Activated naive CD4-positive, alpha-beta T cell treated with anti-CD3 and anti-CD28 coated beads, Interleukin-2, amount 50 U/mL, for 24 hours (primary cell): ENCODE measurements around the gene TMEM51.

Experiments
- H3K27ac Mint-ChIP-seq: one replicate; pipeline ENCODE4 v1.8.0; 2021; ENCODE audit warnings: mild to moderate bottlenecking, mixed read lengths
- H3K27me3 Mint-ChIP-seq: one replicate; pipeline ENCODE4 v1.8.0; 2021; ENCODE audit warnings: mixed read lengths
- H3K36me3 Mint-ChIP-seq: one replicate; pipeline ENCODE4 v1.8.0; 2021; ENCODE audit warnings: mixed read lengths
- H3K4me1 Mint-ChIP-seq: one replicate; pipeline ENCODE4 v1.8.0; 2021; ENCODE audit warnings: mixed read lengths
- H3K4me3 Mint-ChIP-seq: one replicate; pipeline ENCODE4 v1.8.0; 2021; ENCODE audit warnings: mild to moderate bottlenecking, mixed read lengths
- H3K9me3 Mint-ChIP-seq: one replicate; pipeline ENCODE4 v1.8.0; 2021; ENCODE audit warnings: mixed read lengths

TMEM51 gene

DNA sequence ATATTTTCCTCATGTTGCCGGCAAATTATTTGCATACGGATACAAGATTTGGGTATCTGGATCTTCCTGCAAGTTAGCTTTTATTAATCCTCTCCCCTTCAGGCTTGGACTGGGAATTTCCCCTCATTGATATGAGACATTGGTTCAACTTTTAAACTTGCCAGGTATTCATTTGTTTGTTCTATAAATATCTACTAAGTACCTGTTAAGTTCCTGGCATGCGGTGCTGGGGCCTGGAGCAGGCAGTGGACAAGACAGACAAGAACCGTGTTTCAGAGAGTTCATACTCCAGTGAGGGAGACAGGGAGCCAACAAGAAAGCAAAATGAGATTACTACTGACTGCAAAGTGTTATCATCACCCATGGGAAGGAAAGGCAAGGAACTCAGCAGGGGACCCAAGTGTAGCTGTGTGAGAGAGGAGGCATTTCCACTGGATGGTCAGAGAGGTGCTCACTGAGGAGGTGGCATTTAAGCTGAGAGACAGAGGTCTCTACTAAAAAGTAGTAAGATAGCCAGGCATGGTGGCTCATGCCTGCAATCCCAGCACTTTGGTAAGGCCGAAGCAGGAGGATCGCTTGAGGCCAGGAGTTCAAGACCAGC lies 54.4 kb downstream of the TMEM51 start:
- Mint-ChIP-seq H3K27ac (no peak overlapping the region), H3K9me3 (no peaks in the 10 kb centered on the region), H3K4me3 (no peak overlapping the region), H3K36me3 (no peaks in the 10 kb centered on the region), H3K4me1 (no peaks in the 10 kb centered on the region), H3K27me3 (no peaks in the 10 kb centered on the region)

DNA sequence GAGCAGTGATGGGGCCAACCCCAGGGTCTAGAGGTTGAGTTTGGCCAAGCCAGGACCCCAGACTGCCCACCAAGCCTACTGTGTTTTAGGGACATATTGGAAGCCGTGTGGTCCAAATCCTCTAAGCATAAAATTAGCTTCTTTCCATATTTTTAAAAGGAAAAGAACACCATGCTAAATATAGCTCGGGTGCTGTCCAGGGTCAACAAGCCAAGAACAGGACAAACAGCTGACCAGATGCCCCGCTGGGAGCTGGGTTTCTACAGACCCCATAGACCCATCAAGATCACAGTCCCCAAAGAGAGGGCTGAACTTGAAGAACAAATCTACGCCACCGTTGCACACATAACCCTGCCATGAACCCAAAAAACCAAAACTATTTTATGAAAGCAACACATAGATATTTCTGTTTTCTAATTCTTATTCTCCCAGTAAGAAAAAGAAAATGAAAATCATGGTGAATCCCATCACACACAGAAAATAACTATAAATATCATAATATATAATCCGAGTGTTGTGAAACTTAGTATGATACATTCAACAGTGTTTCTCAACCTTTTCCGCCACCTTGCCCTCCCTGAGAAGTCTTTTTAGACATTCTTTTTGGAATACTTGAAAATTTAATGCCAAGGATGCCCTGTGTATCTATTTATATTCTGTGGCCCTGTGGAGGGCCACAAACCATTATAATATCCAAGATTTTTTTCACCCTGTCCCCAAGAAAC lies 57.3 kb downstream of the TMEM51 start:
- Mint-ChIP-seq H3K27me3 (no peaks in the 10 kb centered on the region), H3K36me3 (no peaks in the 10 kb centered on the region), H3K9me3 (no peaks in the 10 kb centered on the region), H3K4me1 (no peaks in the 10 kb centered on the region), H3K4me3 (no peak overlapping the region), H3K27ac (no peak overlapping the region)

- Mint-ChIP-seq H3K9me3 (no peaks in the 10 kb centered on the region), H3K27me3 (no peaks in the 10 kb centered on the region), H3K4me3 (no peak overlapping the region), H3K4me1 (no peaks in the 10 kb centered on the region), H3K27ac (no peak overlapping the region), H3K36me3 (no peaks in the 10 kb centered on the region)
Measured at GRCh38 chr1:15211424-15211823, 57.9 kb downstream of the TMEM51 start.

- no peak overlapping the region for H3K27ac Mint-ChIP-seq
- no peaks in the 10 kb centered on the region for H3K9me3 Mint-ChIP-seq
- no peaks in the 10 kb centered on the region for H3K4me1 Mint-ChIP-seq
- H3K4me3 Mint-ChIP-seq = no peak overlapping the region
- H3K36me3 Mint-ChIP-seq = no peaks in the 10 kb centered on the region
- H3K27me3 Mint-ChIP-seq = no peaks in the 10 kb centered on the region
Measured at GRCh38 chr1:15212216-15212953, 58.8 kb downstream of the TMEM51 start.

GRCh38 chr1:15212954-15213291 lies 59.4 kb downstream of the TMEM51 start:
- no peaks in the 10 kb centered on the region for H3K4me1 Mint-ChIP-seq
- H3K27me3 Mint-ChIP-seq = no peaks in the 10 kb centered on the region
- H3K27ac Mint-ChIP-seq = no peak overlapping the region
- H3K9me3 Mint-ChIP-seq = no peaks in the 10 kb centered on the region
- no peak overlapping the region for H3K4me3 Mint-ChIP-seq
- H3K36me3 Mint-ChIP-seq = no peaks in the 10 kb centered on the region

DNA sequence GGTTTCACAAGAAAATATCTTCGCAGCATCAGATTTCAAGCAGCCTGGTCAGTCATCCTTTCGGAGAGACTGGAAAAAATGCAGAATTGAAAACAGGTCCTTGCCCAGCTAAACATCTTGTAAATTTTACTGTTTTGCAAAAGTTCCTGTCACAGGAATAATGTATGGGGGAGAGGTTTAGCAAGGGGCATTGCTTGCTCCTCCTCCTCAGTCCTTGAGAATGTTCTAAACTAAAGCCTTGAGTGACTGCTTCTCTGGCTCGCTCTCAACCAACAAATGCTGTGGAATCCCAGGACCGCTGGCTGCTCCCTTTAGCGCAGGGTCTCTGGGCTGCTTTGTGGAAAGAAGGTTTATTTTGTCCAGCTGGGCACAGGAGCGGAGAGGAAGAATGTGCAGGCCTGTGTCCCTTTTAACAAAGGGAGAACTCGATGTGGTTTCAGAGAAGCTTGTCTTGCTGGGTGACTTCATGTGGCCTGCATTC lies 59.8 kb downstream of the TMEM51 start:
- Mint-ChIP-seq H3K36me3 (no peaks in the 10 kb centered on the region), H3K27ac (no peak overlapping the region), H3K9me3 (no peaks in the 10 kb centered on the region), H3K4me1 (no peaks in the 10 kb centered on the region), H3K27me3 (no peaks in the 10 kb centered on the region), H3K4me3 (no peak overlapping the region)

DNA sequence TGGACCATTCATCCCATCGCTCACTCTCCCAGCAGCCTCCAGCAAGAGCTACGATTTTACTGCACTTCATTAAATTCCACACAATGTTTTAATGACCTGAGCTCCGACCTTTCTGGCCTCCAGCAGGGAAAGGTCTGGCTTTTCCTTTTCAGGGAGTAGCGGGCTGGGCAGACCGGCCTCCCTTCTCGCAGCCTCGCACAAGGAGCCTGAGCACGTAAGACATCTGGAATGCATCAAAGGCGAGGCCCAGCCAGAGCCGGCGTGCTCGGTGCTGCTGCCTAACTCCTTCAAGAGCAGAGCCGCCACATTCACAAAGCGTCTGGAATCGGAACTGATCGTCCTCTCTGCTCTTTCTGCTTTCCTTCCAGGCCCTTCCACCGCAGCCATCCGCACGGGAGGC lies 61.0 kb downstream of the TMEM51 start:
- no peaks in the 10 kb centered on the region for H3K9me3 Mint-ChIP-seq
- no peaks in the 10 kb centered on the region for H3K36me3 Mint-ChIP-seq
- no peak overlapping the region for H3K27ac Mint-ChIP-seq
- no peak overlapping the region for H3K4me3 Mint-ChIP-seq
- peaks cover 1% of the 10 kb centered on the region for H3K27me3 Mint-ChIP-seq
- no peaks in the 10 kb centered on the region for H3K4me1 Mint-ChIP-seq

GRCh38 chr1:15215116-15215515 lies 61.6 kb downstream of the TMEM51 start:
- H3K27me3 Mint-ChIP-seq = peaks cover 1% of the 10 kb centered on the region

GRCh38 chr1:15217654-15218053 lies 64.1 kb downstream of the TMEM51 start:
- Mint-ChIP-seq H3K36me3 (no peaks in the 10 kb centered on the region), H3K4me1 (no peaks in the 10 kb centered on the region), H3K9me3 (no peaks in the 10 kb centered on the region), H3K27ac (no peak overlapping the region), H3K27me3 (peaks cover 3% of the 10 kb centered on the region), H3K4me3 (no peak overlapping the region)

More at GRCh38 chr1:15215116-15215515, 61.6 kb downstream of the TMEM51 start:
- H3K9me3 Mint-ChIP-seq = no peaks in the 10 kb centered on the region
- no peak overlapping the region for H3K27ac Mint-ChIP-seq
- no peaks in the 10 kb centered on the region for H3K36me3 Mint-ChIP-seq
- no peaks in the 10 kb centered on the region for H3K4me1 Mint-ChIP-seq
- H3K4me3 Mint-ChIP-seq = no peak overlapping the region

DNA sequence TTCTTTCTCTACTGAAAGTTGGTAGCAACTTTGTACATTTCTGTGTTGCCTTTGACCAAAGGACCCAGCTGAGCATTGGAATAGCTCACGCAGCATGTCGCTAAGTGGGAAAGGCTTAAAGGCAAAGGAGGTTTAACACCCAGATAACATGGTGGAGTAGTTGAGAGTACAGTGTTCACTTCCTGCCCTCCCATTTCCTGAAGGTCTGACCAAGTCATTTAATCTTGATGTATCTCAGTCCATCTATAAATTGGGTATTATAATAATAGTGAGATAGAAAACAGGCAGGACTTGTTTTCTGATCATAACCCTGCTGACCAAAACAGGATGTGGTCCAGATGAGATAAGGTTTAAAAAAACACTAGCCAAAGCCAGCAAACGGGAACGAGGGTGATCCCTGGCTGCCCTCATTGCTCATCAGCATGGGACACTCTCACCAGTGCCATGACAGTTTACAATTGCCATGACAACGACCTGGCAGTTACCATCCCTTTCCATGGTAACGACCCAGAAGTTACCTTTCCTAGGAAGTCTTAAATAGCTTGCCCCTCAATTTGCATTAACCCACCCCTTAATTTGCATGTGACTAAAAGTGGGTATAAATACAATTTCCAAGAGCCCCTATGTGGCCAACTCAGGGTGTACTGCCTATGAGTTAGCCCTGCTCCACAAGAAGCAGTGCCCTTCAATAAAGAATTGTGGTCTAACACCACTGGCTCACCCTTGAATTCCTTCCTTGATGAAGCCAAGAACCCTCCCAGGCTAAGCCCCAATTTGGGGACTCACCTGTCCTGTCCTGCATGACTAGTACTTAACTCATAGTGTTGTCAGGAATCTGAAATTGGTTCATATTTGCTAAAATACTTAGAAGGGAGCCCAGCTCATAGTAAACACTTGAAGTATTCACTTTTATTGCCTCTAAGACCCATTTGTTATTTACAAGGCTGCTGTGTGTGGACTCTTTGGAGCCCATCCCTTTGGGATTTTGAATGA lies 65.0 kb downstream of the TMEM51 start:
- Mint-ChIP-seq H3K4me1 (no peaks in the 10 kb centered on the region), H3K9me3 (no peaks in the 10 kb centered on the region), H3K27me3 (peaks cover 3% of the 10 kb centered on the region), H3K27ac (no peak overlapping the region), H3K4me3 (no peak overlapping the region), H3K36me3 (no peaks in the 10 kb centered on the region)

- Mint-ChIP-seq H3K27ac (no peak overlapping the region), H3K4me3 (no peak overlapping the region), H3K4me1 (no peaks in the 10 kb centered on the region), H3K27me3 (peaks cover 3% of the 10 kb centered on the region), H3K9me3 (no peaks in the 10 kb centered on the region), H3K36me3 (no peaks in the 10 kb centered on the region)
Measured at GRCh38 chr1:15219280-15220023, 65.9 kb downstream of the TMEM51 start.

DNA sequence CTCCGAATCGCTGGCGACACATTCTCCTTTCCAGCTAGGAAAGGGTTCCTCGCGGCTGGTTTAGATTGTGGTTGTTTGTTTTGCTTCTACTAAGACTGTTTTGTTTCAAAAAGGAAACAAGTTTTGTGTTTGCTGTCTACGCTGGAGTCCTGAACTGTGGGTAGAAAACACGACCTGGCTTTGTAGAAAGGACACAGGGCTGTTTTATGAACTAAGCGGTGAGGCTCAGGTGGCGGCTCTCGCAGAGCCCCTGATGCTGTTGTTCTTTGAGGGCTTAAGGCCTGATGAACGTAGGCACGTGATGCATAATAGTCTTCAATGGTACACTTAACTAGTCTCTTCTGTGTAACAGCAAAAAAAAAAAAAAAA lies 66.5 kb downstream of the TMEM51 start:
- Mint-ChIP-seq H3K27me3 (peaks cover 3% of the 10 kb centered on the region), H3K4me1 (no peaks in the 10 kb centered on the region), H3K4me3 (no peak overlapping the region), H3K27ac (no peak overlapping the region), H3K9me3 (no peaks in the 10 kb centered on the region), H3K36me3 (no peaks in the 10 kb centered on the region)

DNA sequence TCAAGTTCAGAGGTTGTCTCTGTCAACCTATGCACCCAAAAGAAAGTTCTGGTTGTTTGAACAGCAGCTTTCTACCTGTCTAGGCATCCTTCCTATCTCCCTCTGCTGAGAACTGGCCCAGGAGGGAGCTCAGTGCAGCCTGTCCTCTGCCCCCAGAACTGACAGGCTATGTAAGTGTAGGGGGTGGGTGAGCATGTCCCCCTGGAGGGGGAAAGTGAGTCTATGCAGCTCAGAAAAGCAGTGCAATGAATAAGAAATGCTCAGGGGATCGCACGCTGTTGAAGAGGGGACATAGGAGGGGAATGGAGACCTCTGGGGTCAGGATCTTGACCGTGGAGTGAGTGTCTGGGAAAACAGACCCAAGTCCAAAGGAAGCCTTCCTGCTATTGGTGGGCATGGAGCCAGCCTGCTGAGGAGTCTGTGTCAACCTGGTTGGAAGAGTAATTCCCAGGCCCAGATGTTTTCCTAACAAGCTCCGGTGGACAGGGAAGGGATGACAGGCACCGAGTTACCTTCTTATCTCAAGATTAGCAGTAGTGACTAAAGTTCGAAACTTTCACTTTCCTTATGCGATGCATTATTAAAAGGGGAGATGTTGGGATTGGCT lies 67.4 kb downstream of the TMEM51 start:
- no peak overlapping the region for H3K27ac Mint-ChIP-seq
- H3K27me3 Mint-ChIP-seq = peaks cover 3% of the 10 kb centered on the region
- no peaks in the 10 kb centered on the region for H3K4me1 Mint-ChIP-seq
- no peak overlapping the region for H3K4me3 Mint-ChIP-seq
- H3K9me3 Mint-ChIP-seq = no peaks in the 10 kb centered on the region
- no peaks in the 10 kb centered on the region for H3K36me3 Mint-ChIP-seq

DNA sequence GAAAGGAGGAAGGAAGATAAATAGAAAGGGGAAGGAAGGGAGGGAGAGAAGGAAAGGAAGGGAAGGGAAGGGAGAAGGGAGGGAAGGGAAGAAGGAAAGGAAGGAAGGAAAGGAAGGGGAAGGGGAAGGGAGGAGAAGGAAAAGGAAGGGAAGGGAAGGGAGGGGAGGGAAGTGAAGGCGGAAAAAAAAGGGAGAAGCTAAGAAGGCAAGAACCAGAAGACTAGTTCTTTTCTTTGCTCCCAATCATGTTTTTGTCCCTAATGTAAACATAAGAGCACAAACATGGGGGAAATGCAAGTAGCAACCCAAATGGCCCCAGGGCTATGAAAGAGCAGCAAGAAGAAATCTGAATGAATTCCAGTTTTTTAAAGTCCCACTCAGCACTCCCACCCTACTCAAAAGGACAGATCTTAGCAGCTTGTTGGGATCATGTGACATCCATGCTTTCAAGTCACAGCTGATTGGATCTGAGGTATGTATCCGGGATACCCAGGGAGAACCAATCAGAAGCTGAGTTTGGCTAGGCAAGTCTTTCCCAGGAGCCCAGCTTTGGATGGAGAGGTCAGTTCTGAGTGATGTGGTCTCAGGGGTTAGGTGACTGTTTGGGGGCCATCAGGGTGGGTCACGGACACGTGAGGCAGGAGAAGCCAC lies 69.2 kb downstream of the TMEM51 start:
- Mint-ChIP-seq H3K36me3 (no peaks in the 10 kb centered on the region), H3K27ac (no peak overlapping the region), H3K27me3 (peaks cover 3% of the 10 kb centered on the region), H3K4me3 (no peak overlapping the region), H3K4me1 (no peaks in the 10 kb centered on the region), H3K9me3 (no peaks in the 10 kb centered on the region)
